HEK293T (cell line): ENCODE measurements around the gene MPHOSPH6.

Experiments used
- BHLHE40 ChIP-seq: fragments of 450-650 bp; IDR thresholded peaks from 2 replicates; pipeline ENCODE4 v1.6.1; 2016; ENCODE audit warnings: mild to moderate bottlenecking, moderate library complexity, borderline replicate concordance
- FOXA1 ChIP-seq: fragments of 450-650 bp; IDR thresholded peaks from 2 replicates; pipeline ENCODE4 v1.6.1; 2016; ENCODE audit warnings: mild to moderate bottlenecking
- L3MBTL2 ChIP-seq: fragments of 450-650 bp; conservative IDR thresholded peaks from 2 replicates; pipeline ENCODE4 v1.6.1; 2016; ENCODE audit warnings: mild to moderate bottlenecking
- NFRKB ChIP-seq: fragments of 450-650 bp; IDR thresholded peaks from 2 replicates; pipeline ENCODE4 v1.6.1; 2016; ENCODE audit warnings: mild to moderate bottlenecking, moderate library complexity
- SP1 ChIP-seq: fragments of 450-650 bp; IDR thresholded peaks from 2 replicates; pipeline ENCODE4 v1.6.1; 2017

GRCh38 chr16:82197540-82198240 is 27.7 kb upstream of the MPHOSPH6 start:
- no peak for TF ChIP-seq NFRKB
- TF ChIP-seq L3MBTL2: no peak
- TF ChIP-seq FOXA1: no peak
- no peak for TF ChIP-seq SP1
- no peak for TF ChIP-seq BHLHE40
